Retinal pigment epithelial cell (primary cell): ENCODE data around the gene MEIS2.
A peak's percentile ranks its signal among the peaks of the same experiment; 100 is the strongest.

Experiments used
- DNase-seq: peaks from one replicate; pipeline ENCODE4 v3.0.0-alpha.2; 2010; ENCODE audit warnings: low read depth
- H3K4me3 ChIP-seq: 2 replicates; pipeline ENCODE4 v1.5.1; 2011; ENCODE audit warnings: mild to moderate bottlenecking, low read length, control low read depth, moderate library complexity
- CTCF ChIP-seq: conservative IDR thresholded peaks from 2 replicates; pipeline ENCODE4 v1.5.1; 2011; ENCODE audit warnings: low read depth, low read length, control low read depth, inconsistent platforms

The MEIS2 gene

DNA sequence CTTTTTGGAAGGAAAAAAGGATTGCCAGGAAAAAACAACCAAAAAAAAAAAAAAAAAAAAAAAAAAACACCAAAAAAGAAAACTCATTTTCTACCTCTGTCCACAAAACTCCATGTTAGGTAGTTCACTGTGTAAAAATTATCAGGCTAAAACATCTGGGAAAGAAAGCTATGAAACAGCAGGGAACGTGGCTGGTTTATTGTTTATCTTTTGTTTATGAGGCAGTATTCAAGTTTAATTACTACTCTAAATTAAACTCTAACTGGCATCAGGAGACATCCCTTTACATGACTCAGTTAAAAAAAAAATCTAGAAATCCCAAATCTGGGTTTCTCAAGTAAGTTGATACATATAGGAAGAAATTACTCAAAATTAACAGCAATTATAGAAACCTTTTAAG is 21.8 kb downstream of the MEIS2 start:
- no peak for TF ChIP-seq CTCF
- no peak overlapping the region for H3K4me3 ChIP-seq
- DNase-seq, result no peak

- no peak for DNase-seq
- TF ChIP-seq CTCF, result no peak
- H3K4me3 ChIP-seq, result no peak overlapping the region
Measured at GRCh38 chr15:37077623-37078351, 22.6 kb downstream of the MEIS2 start.

DNA sequence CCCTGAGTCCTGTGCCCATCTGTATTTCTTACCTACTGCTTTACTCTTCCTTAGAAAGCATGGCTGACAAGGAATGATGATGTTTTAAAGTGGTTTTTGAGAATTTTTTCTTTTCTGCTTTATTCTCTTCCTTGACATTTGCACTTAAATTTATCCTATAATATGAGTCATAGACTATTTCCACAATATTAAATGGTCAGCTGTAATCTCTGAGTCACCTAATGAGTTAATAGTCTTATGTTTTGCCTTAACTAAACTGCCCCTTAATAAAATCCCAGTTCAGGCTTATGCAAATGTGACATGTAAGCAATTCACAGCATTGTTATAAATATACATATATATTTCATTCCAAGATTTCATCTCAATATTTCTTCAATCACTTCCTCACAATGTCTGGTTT is 23.8 kb downstream of the MEIS2 start:
- DNase-seq, result no peak

DNA sequence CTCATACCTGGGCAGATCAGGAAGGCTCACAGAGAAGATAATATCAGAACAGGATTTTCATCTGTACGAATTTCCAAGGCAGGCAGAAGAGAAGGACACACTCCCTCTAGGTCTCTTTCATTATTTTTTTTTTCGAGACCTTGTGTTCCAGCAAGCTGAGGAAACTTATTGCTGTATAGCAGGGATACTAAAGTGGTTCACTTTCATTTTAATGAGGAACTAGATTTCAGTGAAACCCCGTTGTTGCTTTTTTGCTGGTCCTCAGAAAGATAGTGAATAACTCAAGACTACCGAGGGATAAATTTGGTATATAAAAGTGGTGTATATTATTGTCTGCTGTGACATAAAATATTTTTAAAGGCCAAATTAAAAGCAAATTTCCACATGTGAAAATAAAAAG is 24.6 kb downstream of the MEIS2 start:
- no peak for TF ChIP-seq CTCF
- no peak for DNase-seq

More for the DNA sequence above, 23.8 kb downstream of the MEIS2 start:
- no peak overlapping the region for H3K4me3 ChIP-seq
- no peak for TF ChIP-seq CTCF

GRCh38 chr15:37072181-37072580 is 28.2 kb downstream of the MEIS2 start:
- DNase-seq, result peak; percentile 87
- TF ChIP-seq CTCF, result no peak

More for the DNA sequence above, 24.6 kb downstream of the MEIS2 start:
- no peak overlapping the region for H3K4me3 ChIP-seq

DNA sequence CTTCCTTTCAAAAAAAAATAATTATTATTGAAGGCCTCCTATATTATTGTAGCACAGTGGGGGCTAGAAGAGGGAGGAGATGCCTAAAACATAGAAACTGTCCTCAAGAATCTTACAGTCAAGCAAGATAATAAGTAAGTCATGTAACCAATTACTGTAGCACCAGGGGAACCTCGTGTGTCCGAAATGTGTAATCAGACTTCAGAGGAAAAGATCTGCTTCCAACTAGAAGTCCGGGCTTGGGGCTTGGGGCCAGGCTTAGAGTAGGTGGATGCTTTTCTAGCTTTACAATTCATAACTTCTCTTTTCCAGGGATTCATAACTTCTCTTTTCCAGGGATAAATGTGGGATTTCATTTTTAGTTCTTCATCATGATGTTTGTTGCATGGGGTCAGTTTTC is 29.2 kb downstream of the MEIS2 start:
- TF ChIP-seq CTCF, result no peak
- H3K4me3 ChIP-seq, result no peak overlapping the region
- DNase-seq, result no peak

More at GRCh38 chr15:37072181-37072580, 28.2 kb downstream of the MEIS2 start:
- no peak overlapping the region for H3K4me3 ChIP-seq

GRCh38 chr15:37070686-37071085 is 29.7 kb downstream of the MEIS2 start:
- DNase-seq, result no peak
- no peak overlapping the region for H3K4me3 ChIP-seq
- TF ChIP-seq CTCF, result no peak
